K562 (cell line): Measurements from ENCODE around the gene PHF14. TPM values are rescaled to one million over a fixed set of nuclear protein-coding genes. Genes with fewer than 3 reads are reported as not detected.

Source experiments
- ARID2 ChIP-seq: fragments of 450-650 bp; IDR thresholded peaks from 2 replicates; pipeline ENCODE4 v1.6.1; 2017; ENCODE audit warnings: antibody characterized with exemption, mild to moderate bottlenecking
- BRD9 ChIP-seq: fragments of 450-650 bp; IDR thresholded peaks from 2 replicates; pipeline ENCODE4 v1.6.1; 2018; ENCODE audit warnings: low read depth; ENCODE audit not compliant: partially characterized antibody
- CBFB ChIP-seq: sonication (generic); formaldehyde crosslinking; IDR thresholded peaks from 2 replicates; pipeline ENCODE4 v1.4.0; 2020; ENCODE audit warnings: mild to moderate bottlenecking, missing genetic modification reagents
- CBX1 ChIP-seq: sonication (generic); IDR thresholded peaks from 2 replicates; pipeline ENCODE4 v1.6.1; 2016; ENCODE audit warnings: antibody characterized with exemption, low read depth, mild to moderate bottlenecking
- CHD2 ChIP-seq: IDR thresholded peaks from 2 replicates; pipeline ENCODE4 v1.6.1; 2011; ENCODE audit warnings: low read depth, low read length
- CHD4 ChIP-seq: fragments of 200-600 bp; sonication (generic); IDR thresholded peaks from 3 replicates; pipeline ENCODE4 v1.6.1; 2012; ENCODE audit warnings: low read depth, mild to moderate bottlenecking, mixed read lengths, low read length, inconsistent platforms; ENCODE audit not compliant: insufficient read depth, insufficient replicate concordance, poor library complexity, severe bottlenecking
- EWSR1 ChIP-seq: fragments of 450-650 bp; IDR thresholded peaks from 2 replicates; pipeline ENCODE4 v1.6.1; 2018; ENCODE audit warnings: borderline replicate concordance, mild to moderate bottlenecking, low read depth, moderate library complexity; ENCODE audit not compliant: partially characterized antibody
- HNRNPK ChIP-seq: fragments of 200-400 bp; formaldehyde crosslinking; IDR thresholded peaks from one replicate; pipeline ENCODE4 v1.6.1; 2018; ENCODE audit warnings: mild to moderate bottlenecking, low read depth, low read length; ENCODE audit not compliant: poor library complexity, severe bottlenecking
- KDM2B ChIP-seq: fragments of 250-450 bp; sonication (Bioruptor Pico); IDR thresholded peaks from 2 replicates; pipeline ENCODE4 v1.8.0; 2021; ENCODE audit warnings: mild to moderate bottlenecking, moderate library complexity
- KLF6 ChIP-seq: fragments of 250-450 bp; sonication (Bioruptor Pico); IDR thresholded peaks from 2 replicates; pipeline ENCODE4 v1.4.0; 2020; ENCODE audit warnings: mild to moderate bottlenecking, moderate library complexity, borderline replicate concordance
- LCOR ChIP-seq: sonication (generic); formaldehyde crosslinking; IDR thresholded peaks from 2 replicates; pipeline ENCODE4 v1.8.0; 2022; ENCODE audit warnings: mild to moderate bottlenecking, missing genetic modification reagents
- POLR2G ChIP-seq: fragments of 200-400 bp; formaldehyde crosslinking; IDR thresholded peaks from 2 replicates; pipeline ENCODE4 v1.6.1; 2017; ENCODE audit warnings: low read depth, mild to moderate bottlenecking, antibody characterized with exemption, low read length, moderate library complexity
- POLR3G ChIP-seq: IDR thresholded peaks from 2 replicates; pipeline ENCODE4 v1.6.1; 2011; ENCODE audit not compliant: insufficient read length, insufficient replicate concordance; ENCODE audit errors: extremely low read depth
- ZNF316 ChIP-seq: fragments of 450-650 bp; IDR thresholded peaks from 2 replicates; pipeline ENCODE4 v1.6.1; 2016
- polyA plus RNA-seq, 8 experiments: library from polyadenylated mRNA; depleted of rRNA in 4 of 8; stranded (reverse) in 5 of 8; unstranded in 3 of 8; fragments of >200 nt; fragmentation: Nextera tagmentation in 2 of 8; fragmentation: Illumina TruSeq in 1 of 8; extraction: Ambion mirVana in 2 of 8; extraction: Trizol in 1 of 8; gene quantifications; 2 replicates each; pipeline versions ENCODE4 v1.2.1 to v1.2.3, GENCODE V29; 2011 to 2014; ENCODE audit warnings: inconsistent platforms in 1 of 8, missing spikeins in 1 of 8
- total RNA-seq, 7 experiments: library from RNA; depleted of rRNA in 6 of 7; stranded (reverse); fragments of >200 nt in 6 of 7; fragmentation: Illumina TruSeq in 2 of 7; extraction: Trizol in 2 of 7; gene quantifications; 2 replicates each; pipeline versions ENCODE4 v1.2.1 to v1.2.3, GENCODE V29; 2011 to 2021; ENCODE audit warnings: low replicate concordance in 1 of 7
- TF ChIP-seq, protein P1 (sequence below): fragments of 250-450 bp; sonication (Bioruptor Pico); IDR thresholded peaks from 2 replicates; pipeline ENCODE4 v1.8.0; 2022; ENCODE audit warnings: moderate library complexity, mild to moderate bottlenecking, inconsistent platforms
- TF ChIP-seq, protein P2 (sequence below): sonication (generic); formaldehyde crosslinking; IDR thresholded peaks from 2 replicates; pipeline ENCODE4 v1.8.0; 2022; ENCODE audit warnings: mild to moderate bottlenecking, missing genetic modification reagents, borderline replicate concordance
- TF ChIP-seq, protein P3 (sequence below): fragments of 450-650 bp; IDR thresholded peaks from 2 replicates; pipeline ENCODE4 v1.6.1; 2016; ENCODE audit warnings: missing biosample characterization, missing genetic modification characterization
- TF ChIP-seq, protein P4 (sequence below): fragments of 250-450 bp; sonication (Bioruptor Pico); IDR thresholded peaks from 2 replicates; pipeline ENCODE4 v1.4.0; 2020
- TF ChIP-seq, protein P5 (sequence below): sonication (generic); formaldehyde crosslinking; IDR thresholded peaks from 2 replicates; pipeline ENCODE4 v1.8.1; 2023; ENCODE audit warnings: mild to moderate bottlenecking, missing genetic modification reagents
- TF ChIP-seq, protein P6 (sequence below): fragments of 450-650 bp; formaldehyde crosslinking; conservative IDR thresholded peaks from 2 replicates; pipeline ENCODE4 v1.4.0; 2022; ENCODE audit warnings: mild to moderate bottlenecking, missing genetic modification characterization

PHF14 gene
- total and polyA plus RNA-seq, 9 of the 15 experiments (the other 6 are each of a cell fraction or from before 2014, with no cell fraction given), result 27.5 to 67.6 (median 41.4) TPM

DNA sequence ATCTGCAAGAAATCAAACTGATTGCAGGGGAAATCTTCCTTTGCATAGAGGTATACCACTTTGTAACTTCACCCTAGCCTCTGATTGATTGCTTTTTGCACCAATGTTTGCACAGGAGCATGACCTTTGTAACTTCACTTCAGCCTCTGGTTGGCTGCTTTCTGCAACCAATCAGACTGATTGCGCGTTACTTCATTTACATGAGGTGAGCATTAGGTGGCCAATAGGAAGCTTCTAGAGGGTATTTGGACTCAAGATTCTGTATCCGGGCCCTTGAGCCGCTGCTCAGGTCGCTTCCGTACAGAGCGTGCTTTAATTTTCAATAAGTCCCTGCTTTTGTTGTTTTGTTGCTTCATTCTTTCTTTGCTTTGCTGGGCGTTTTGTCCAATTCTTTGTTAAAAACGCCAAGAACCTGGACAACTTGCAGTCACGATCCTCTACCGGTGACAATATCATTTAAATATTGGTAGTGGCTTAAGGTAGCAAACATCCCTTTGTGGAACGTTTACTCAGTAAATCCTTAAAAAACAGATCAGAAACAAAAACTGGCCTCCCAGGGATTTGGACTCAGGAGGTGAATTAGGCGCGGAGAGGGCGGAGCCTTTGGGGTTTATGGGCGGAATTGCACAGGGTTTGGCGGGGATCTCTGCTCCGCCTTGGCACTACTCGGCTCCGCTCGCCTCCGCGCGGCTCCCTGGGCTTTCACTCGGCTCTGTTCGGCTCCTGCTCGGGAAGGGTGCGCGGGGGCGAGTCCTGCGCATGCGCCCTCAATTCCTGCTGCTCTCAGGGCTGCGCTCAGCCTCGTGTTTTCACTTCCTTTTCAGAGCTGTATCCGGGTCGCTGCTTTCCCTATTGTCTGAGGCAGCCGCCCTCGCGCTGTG, at the start of gene PHF14 (continued):
- TF ChIP-seq, protein P1, sequence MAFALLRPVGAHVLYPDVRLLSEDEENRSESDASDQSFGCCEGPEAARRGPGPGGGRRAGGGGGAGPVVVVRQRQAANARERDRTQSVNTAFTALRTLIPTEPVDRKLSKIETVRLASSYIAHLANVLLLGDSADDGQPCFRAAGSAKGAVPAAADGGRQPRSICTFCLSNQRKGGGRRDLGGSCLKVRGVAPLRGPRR (CRISPR knock-in tag), result no peak
- no peak for TF ChIP-seq KDM2B (CRISPR knock-in tag)
- TF ChIP-seq, protein P2, sequence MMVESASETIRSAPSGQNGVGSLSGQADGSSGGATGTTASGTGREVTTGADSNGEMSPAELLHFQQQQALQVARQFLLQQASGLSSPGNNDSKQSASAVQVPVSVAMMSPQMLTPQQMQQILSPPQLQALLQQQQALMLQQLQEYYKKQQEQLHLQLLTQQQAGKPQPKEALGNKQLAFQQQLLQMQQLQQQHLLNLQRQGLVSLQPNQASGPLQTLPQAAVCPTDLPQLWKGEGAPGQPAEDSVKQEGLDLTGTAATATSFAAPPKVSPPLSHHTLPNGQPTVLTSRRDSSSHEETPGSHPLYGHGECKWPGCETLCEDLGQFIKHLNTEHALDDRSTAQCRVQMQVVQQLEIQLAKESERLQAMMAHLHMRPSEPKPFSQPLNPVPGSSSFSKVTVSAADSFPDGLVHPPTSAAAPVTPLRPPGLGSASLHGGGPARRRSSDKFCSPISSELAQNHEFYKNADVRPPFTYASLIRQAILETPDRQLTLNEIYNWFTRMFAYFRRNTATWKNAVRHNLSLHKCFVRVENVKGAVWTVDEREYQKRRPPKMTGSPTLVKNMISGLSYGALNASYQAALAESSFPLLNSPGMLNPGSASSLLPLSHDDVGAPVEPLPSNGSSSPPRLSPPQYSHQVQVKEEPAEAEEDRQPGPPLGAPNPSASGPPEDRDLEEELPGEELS (CRISPR knock-in tag), result no peak
- TF ChIP-seq, protein P3, sequence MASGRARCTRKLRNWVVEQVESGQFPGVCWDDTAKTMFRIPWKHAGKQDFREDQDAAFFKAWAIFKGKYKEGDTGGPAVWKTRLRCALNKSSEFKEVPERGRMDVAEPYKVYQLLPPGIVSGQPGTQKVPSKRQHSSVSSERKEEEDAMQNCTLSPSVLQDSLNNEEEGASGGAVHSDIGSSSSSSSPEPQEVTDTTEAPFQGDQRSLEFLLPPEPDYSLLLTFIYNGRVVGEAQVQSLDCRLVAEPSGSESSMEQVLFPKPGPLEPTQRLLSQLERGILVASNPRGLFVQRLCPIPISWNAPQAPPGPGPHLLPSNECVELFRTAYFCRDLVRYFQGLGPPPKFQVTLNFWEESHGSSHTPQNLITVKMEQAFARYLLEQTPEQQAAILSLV (tag), result no peak
- no peak for TF ChIP-seq POLR3G
- no peak for TF ChIP-seq ARID2
- TF ChIP-seq, protein P4, sequence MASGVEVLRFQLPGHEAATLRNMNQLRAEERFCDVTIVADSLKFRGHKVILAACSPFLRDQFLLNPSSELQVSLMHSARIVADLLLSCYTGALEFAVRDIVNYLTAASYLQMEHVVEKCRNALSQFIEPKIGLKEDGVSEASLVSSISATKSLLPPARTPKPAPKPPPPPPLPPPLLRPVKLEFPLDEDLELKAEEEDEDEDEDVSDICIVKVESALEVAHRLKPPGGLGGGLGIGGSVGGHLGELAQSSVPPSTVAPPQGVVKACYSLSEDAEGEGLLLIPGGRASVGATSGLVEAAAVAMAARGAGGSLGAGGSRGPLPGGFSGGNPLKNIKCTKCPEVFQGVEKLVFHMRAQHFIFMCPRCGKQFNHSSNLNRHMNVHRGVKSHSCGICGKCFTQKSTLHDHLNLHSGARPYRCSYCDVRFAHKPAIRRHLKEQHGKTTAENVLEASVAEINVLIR (CRISPR knock-in tag), result no peak
- TF ChIP-seq CBFB (CRISPR knock-in tag), result no peak
- no peak for TF ChIP-seq KLF6 (CRISPR knock-in tag)
- TF ChIP-seq LCOR (CRISPR knock-in tag), result peak; percentile 83
- TF ChIP-seq BRD9, result peak; percentile 72
- no peak for TF ChIP-seq CHD4
- peak; percentile 89 for TF ChIP-seq POLR2G
- no peak for TF ChIP-seq HNRNPK
- no peak for TF ChIP-seq EWSR1
- TF ChIP-seq CHD2, result peak; percentile 50; the same call in 1 of the 2 replicates
- TF ChIP-seq, protein P5, sequence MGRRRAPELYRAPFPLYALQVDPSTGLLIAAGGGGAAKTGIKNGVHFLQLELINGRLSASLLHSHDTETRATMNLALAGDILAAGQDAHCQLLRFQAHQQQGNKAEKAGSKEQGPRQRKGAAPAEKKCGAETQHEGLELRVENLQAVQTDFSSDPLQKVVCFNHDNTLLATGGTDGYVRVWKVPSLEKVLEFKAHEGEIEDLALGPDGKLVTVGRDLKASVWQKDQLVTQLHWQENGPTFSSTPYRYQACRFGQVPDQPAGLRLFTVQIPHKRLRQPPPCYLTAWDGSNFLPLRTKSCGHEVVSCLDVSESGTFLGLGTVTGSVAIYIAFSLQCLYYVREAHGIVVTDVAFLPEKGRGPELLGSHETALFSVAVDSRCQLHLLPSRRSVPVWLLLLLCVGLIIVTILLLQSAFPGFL (CRISPR knock-in tag), result no peak
- no peak for TF ChIP-seq CBX1
- no peak for TF ChIP-seq ZNF316
- TF ChIP-seq, protein P6, sequence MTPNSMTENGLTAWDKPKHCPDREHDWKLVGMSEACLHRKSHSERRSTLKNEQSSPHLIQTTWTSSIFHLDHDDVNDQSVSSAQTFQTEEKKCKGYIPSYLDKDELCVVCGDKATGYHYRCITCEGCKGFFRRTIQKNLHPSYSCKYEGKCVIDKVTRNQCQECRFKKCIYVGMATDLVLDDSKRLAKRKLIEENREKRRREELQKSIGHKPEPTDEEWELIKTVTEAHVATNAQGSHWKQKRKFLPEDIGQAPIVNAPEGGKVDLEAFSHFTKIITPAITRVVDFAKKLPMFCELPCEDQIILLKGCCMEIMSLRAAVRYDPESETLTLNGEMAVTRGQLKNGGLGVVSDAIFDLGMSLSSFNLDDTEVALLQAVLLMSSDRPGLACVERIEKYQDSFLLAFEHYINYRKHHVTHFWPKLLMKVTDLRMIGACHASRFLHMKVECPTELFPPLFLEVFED (CRISPR knock-in tag), result peak; percentile 58; the same call in 1 of the 2 replicates
